HT1080 (cell line): ENCODE results near the gene PGS1. TPM values are rescaled to one million over a fixed set of nuclear protein-coding genes. Genes with fewer than 3 reads are reported as not detected.

Experiments
- DNase-seq: peaks from one replicate; pipeline ENCODE4 v3.0.0-alpha.2; 2015; ENCODE audit warnings: low read depth
- total RNA-seq: library from RNA; depleted of rRNA; stranded (reverse); fragments of >200 nt; shearing (Covaris generic); gene quantifications from 2 replicates; pipeline ENCODE4 v1.2.3, GENCODE V29; 2014

The PGS1 gene
- total RNA-seq, 1 experiment from 2014 or later = 27.6 TPM

GRCh38 chr17:78345791-78346494 is 32.5 kb upstream of the PGS1 start:
- DNase-seq = no peak

- peak; percentile 66 for DNase-seq
Measured at GRCh38 chr17:78346605-78347250, 31.7 kb upstream of the PGS1 start.

- no peak for DNase-seq
Measured at GRCh38 chr17:78347453-78347852, 31.0 kb upstream of the PGS1 start.

- DNase-seq = no peak
Measured at GRCh38 chr17:78348055-78348770, 30.2 kb upstream of the PGS1 start.

GRCh38 chr17:78349891-78350642 is 28.4 kb upstream of the PGS1 start:
- DNase-seq = no peak

- DNase-seq = no peak
Measured at GRCh38 chr17:78351449-78352006, 26.9 kb upstream of the PGS1 start.

GRCh38 chr17:78353834-78354233 is 24.6 kb upstream of the PGS1 start:
- no peak for DNase-seq

- no peak for DNase-seq
Measured at GRCh38 chr17:78355045-78355641, 23.3 kb upstream of the PGS1 start.

GRCh38 chr17:78355701-78356100 is 22.7 kb upstream of the PGS1 start:
- no peak for DNase-seq

- DNase-seq = peak; percentile 91
Measured at GRCh38 chr17:78356101-78356713, 22.2 kb upstream of the PGS1 start.

- peak; percentile 93 for DNase-seq
Measured at GRCh38 chr17:78357177-78357586, 21.3 kb upstream of the PGS1 start.

GRCh38 chr17:78357672-78358537 is 20.5 kb upstream of the PGS1 start:
- peak; percentile 45 for DNase-seq

- DNase-seq = no peak
Measured at GRCh38 chr17:78358538-78359320, 19.7 kb upstream of the PGS1 start.

GRCh38 chr17:78359321-78359996 is 19.0 kb upstream of the PGS1 start:
- DNase-seq = no peak

GRCh38 chr17:78359997-78360370 is 18.5 kb upstream of the PGS1 start, which contains the start of gene SOCS3:
SOCS3 (minus strand) TSS chr17:78360077; CDS start chr17:78359095, 982 bp downstream.
- DNase-seq = peak; percentile 96

- DNase-seq = peak; percentile 82
Measured at GRCh38 chr17:78360371-78361224, 17.9 kb upstream of the PGS1 start.

- DNase-seq = no peak
Measured at GRCh38 chr17:78361225-78361701, 17.2 kb upstream of the PGS1 start.
